ENCODE measurements around the gene RNF41.

RNF41 gene

GRCh38 chr12:56172839-56173238 lies 48.9 kb downstream of the RNF41 start:
- TF ChIP-seq YY1 (IDR thresholded peaks at IDR 0.05; ENCODE audit: insufficient read depth, insufficient read length) (no peak), ZNF274 (IDR thresholded peaks at IDR 0.05; ENCODE audit: low read depth, low read length) (no peak), SUZ12 (IDR thresholded peaks at IDR 0.05; ENCODE audit: extremely low read depth, insufficient read depth, insufficient read length) (no peak)
- H3K36me3 ChIP-seq (ENCODE audit: insufficient read depth, insufficient read length, low read length), result peaks cover 85% of the 10 kb centered on the region

DNA sequence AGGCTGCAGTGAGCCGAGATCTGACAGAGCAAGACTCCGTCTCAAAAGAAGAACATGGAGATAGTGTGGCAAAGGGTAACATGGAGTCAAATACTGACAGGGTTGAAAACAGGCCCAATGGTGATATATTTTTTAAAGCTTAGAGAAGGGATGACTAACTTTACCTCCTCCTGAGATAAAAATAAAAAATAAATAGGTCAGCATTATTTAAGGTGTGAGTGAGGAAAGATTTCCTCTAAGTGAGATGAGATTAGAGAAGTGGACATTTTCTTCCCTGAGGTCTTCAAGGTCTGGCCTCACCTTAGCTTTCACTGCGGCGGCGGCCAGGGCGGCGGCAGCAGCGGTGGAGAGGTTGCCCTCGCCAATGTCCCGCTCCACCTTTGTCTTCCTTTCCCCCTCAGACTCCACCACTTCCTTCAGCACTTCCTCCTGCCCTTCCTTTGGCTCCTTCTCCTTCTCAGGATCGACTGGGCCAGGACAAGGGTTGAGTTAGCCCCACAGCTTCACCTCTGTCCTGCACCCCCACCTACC lies 52.4 kb downstream of the RNF41 start:
- Histone ChIP-seq H3K4me3 (ENCODE audit: insufficient read length, low read depth) (no peak overlapping the region), H3K4me1 (ENCODE audit: insufficient read depth, insufficient read length) (no peaks in the 10 kb centered on the region), H3K9me3 (ENCODE audit: insufficient read depth, low read length) (no peaks in the 10 kb centered on the region), H3K9ac (ENCODE audit: insufficient read length, low read depth) (no peak overlapping the region), H3K36me3 (ENCODE audit: insufficient read depth, insufficient read length, low read length) (peaks cover 82% of the 10 kb centered on the region), H3K27me3 (ENCODE audit: insufficient read depth, insufficient read length) (no peaks in the 10 kb centered on the region)
- DNase-seq (ENCODE audit: low read depth, low spot score), result no peak
- TF ChIP-seq YY1 (IDR thresholded peaks at IDR 0.05; ENCODE audit: insufficient read depth, insufficient read length), result no peak
- TF ChIP-seq ZNF274 (IDR thresholded peaks at IDR 0.05; ENCODE audit: low read depth, low read length), result no peak
- no peak for TF ChIP-seq SUZ12 (IDR thresholded peaks at IDR 0.05; ENCODE audit: extremely low read depth, insufficient read depth, insufficient read length)

More at GRCh38 chr12:56172839-56173238, 48.9 kb downstream of the RNF41 start:
- Histone ChIP-seq H3K27me3 (ENCODE audit: insufficient read depth, insufficient read length) (no peaks in the 10 kb centered on the region), H3K9ac (ENCODE audit: insufficient read length, low read depth) (no peak overlapping the region), H3K4me3 (ENCODE audit: insufficient read length, low read depth) (no peak overlapping the region), H3K9me3 (ENCODE audit: insufficient read depth, low read length) (no peaks in the 10 kb centered on the region), H3K4me1 (ENCODE audit: insufficient read depth, insufficient read length) (no peaks in the 10 kb centered on the region)
- DNase-seq (ENCODE audit: low read depth, low spot score), result no peak

DNA sequence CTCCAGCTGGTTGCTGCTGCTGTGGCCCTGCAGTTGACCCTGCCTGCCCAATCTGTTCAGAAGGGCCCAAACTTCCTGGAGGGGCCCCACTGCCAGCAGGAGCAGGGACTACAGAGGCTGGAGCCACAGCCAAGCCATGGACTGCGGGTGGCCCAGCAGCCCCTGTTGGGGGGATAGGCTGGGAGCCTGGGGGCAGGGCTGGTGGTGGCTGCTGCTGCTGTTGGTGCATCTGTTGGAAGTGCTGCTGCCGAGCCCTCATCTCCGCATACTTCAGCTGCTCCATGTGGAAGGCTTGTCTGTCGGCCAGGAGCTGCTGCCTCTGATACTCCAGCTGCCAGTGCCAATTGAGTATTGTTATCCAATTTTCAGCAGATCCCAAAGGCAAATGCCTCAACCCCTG lies 56.4 kb downstream of the RNF41 start:
- peaks cover 83% of the 10 kb centered on the region for H3K36me3 ChIP-seq (ENCODE audit: insufficient read depth, insufficient read length, low read length)
- TF ChIP-seq ZNF274 (IDR thresholded peaks at IDR 0.05; ENCODE audit: low read depth, low read length) (no peak), SUZ12 (IDR thresholded peaks at IDR 0.05; ENCODE audit: extremely low read depth, insufficient read depth, insufficient read length) (no peak), YY1 (IDR thresholded peaks at IDR 0.05; ENCODE audit: insufficient read depth, insufficient read length) (no peak)
- H3K4me3 ChIP-seq (ENCODE audit: insufficient read length, low read depth), result no peak overlapping the region
- H3K9ac ChIP-seq (ENCODE audit: insufficient read length, low read depth), result no peak overlapping the region
- H3K9me3 ChIP-seq (ENCODE audit: insufficient read depth, low read length), result no peaks in the 10 kb centered on the region
- H3K27me3 ChIP-seq (ENCODE audit: insufficient read depth, insufficient read length), result no peaks in the 10 kb centered on the region
- peaks cover 8% of the 10 kb centered on the region for H3K4me1 ChIP-seq (ENCODE audit: insufficient read depth, insufficient read length)
- DNase-seq (ENCODE audit: low read depth, low spot score), result no peak

DNA sequence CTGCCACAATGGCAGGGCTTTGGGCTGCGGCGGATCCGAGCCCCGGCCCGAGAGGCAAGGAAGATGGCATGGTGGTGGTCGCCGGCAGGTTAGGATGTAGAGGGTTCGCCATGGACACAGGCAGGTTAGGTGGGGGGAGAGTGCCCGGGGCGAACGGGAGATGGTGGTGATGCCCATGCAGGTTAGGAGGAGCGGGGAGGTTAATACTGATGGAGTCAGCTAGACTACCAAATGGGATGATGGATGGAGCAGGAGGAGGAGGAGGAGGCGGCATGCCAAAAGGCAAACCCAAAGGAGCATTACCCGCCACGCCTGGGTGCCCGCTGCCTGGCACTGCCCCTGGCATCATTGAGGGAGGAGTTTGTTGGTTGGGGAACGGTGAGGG lies 57.4 kb downstream of the RNF41 start:
- TF ChIP-seq YY1 (IDR thresholded peaks at IDR 0.05; ENCODE audit: insufficient read depth, insufficient read length) (no peak), ZNF274 (IDR thresholded peaks at IDR 0.05; ENCODE audit: low read depth, low read length) (no peak), SUZ12 (IDR thresholded peaks at IDR 0.05; ENCODE audit: extremely low read depth, insufficient read depth, insufficient read length) (no peak)
- DNase-seq (ENCODE audit: low read depth, low spot score), result no peak
- Histone ChIP-seq H3K9me3 (ENCODE audit: insufficient read depth, low read length) (no peaks in the 10 kb centered on the region), H3K9ac (ENCODE audit: insufficient read length, low read depth) (no peak overlapping the region), H3K4me3 (ENCODE audit: insufficient read length, low read depth) (no peak overlapping the region), H3K27me3 (ENCODE audit: insufficient read depth, insufficient read length) (no peaks in the 10 kb centered on the region), H3K36me3 (ENCODE audit: insufficient read depth, insufficient read length, low read length) (peaks cover 83% of the 10 kb centered on the region), H3K4me1 (ENCODE audit: insufficient read depth, insufficient read length) (peaks cover 8% of the 10 kb centered on the region)

GRCh38 chr12:56163533-56164344 lies 58.0 kb downstream of the RNF41 start:
- Histone ChIP-seq H3K4me3 (ENCODE audit: insufficient read length, low read depth) (no peak overlapping the region), H3K9me3 (ENCODE audit: insufficient read depth, low read length) (no peaks in the 10 kb centered on the region), H3K36me3 (ENCODE audit: insufficient read depth, insufficient read length, low read length) (peaks cover 86% of the 10 kb centered on the region), H3K9ac (ENCODE audit: insufficient read length, low read depth) (no peak overlapping the region), H3K4me1 (ENCODE audit: insufficient read depth, insufficient read length) (peaks cover 8% of the 10 kb centered on the region), H3K27me3 (ENCODE audit: insufficient read depth, insufficient read length) (no peaks in the 10 kb centered on the region)
- TF ChIP-seq YY1 (IDR thresholded peaks at IDR 0.05; ENCODE audit: insufficient read depth, insufficient read length), result no peak
- no peak for TF ChIP-seq SUZ12 (IDR thresholded peaks at IDR 0.05; ENCODE audit: extremely low read depth, insufficient read depth, insufficient read length)
- no peak for TF ChIP-seq ZNF274 (IDR thresholded peaks at IDR 0.05; ENCODE audit: low read depth, low read length)
- no peak for DNase-seq (ENCODE audit: low read depth, low spot score)

DNA sequence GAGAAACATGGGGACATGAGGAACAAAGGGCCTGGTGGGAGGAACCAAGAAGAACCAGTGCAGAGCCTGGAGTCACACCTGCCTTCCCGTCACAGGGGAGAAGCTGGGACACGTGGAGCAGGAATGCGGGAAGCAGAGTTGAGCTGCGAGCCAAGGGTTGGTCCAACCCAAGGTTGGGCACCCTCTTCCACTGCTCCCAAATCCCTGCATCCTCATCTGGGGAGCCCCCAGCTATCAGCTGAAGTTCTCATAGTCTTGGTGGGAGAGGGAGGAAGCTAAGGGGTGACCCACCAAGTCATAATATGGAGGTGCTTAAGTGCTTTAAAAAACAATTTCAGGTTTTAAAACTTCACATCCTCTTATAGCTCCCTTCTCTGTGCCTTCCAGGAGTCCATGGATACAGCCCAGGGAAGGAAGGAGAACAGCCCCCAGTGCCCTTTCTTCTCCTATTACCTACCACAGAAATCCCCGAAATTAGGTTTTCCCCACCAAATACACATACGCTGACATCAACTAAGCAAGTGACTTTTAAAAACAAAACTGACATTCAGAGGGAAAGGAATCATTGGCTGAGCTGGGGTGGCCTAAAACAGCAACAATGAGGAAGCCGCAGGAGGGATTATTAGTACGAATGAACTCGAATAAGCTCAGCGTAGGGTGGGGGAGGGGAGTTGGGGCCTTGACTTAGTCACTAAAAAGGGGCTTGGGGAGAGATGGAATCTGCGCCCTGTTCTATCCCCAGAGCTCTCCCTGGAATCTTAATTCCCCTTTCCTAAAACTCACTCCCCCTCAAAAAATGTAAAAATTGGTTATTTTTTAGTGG lies 59.0 kb downstream of the RNF41 start:
- Histone ChIP-seq H3K9ac (ENCODE audit: insufficient read length, low read depth) (no peak overlapping the region), H3K27me3 (ENCODE audit: insufficient read depth, insufficient read length) (no peaks in the 10 kb centered on the region), H3K4me3 (ENCODE audit: insufficient read length, low read depth) (no peak overlapping the region), H3K9me3 (ENCODE audit: insufficient read depth, low read length) (no peaks in the 10 kb centered on the region), H3K36me3 (ENCODE audit: insufficient read depth, insufficient read length, low read length) (peaks cover 81% of the 10 kb centered on the region), H3K4me1 (ENCODE audit: insufficient read depth, insufficient read length) (peaks cover 8% of the 10 kb centered on the region)
- no peak for DNase-seq (ENCODE audit: low read depth, low spot score)
- TF ChIP-seq ZNF274 (IDR thresholded peaks at IDR 0.05; ENCODE audit: low read depth, low read length) (no peak), SUZ12 (IDR thresholded peaks at IDR 0.05; ENCODE audit: extremely low read depth, insufficient read depth, insufficient read length) (no peak), YY1 (IDR thresholded peaks at IDR 0.05; ENCODE audit: insufficient read depth, insufficient read length) (no peak)
